IPS-NIHi7 (cell line): ENCODE data around the gene GHR.
"Not testable (repeated sequence)": the region's sequence is repeated elsewhere in the genome, so short reads cannot be mapped to it uniquely, and the experiment has no call there.

Experiments used
- DNase-seq: peaks from one replicate; pipeline ENCODE4 v3.0.0; 2012; ENCODE audit warnings: mixed read lengths; ENCODE audit errors: extremely low spot score

The GHR gene

DNA sequence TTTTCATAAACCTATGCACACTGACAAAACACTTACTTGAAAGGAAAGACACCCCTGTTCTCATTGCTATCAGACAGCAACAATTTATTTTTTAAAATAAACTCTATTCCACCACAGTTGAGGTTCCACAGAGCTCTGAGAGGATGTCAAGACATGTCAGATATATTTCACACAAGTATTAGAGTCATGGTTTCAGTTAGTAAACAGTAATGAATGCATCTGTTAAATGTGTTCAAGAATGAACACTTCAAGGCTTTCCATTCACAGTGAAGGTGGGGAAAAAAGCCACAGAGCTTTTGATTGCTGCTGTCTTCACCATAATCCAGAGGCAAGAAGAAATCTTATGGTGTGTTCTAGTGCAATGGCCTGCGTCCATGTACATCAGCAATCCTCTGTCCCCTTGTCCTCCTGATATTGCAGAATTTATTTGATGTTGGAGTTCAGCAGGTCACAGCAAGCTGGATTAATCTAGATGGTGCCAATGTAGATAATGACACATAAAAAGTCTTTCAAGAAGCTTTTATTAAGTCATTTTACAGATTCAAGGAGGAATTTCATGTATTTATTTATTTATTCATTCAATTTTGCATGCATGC, 146.8 kb downstream of the GHR start:
- DNase-seq = no peak

DNA sequence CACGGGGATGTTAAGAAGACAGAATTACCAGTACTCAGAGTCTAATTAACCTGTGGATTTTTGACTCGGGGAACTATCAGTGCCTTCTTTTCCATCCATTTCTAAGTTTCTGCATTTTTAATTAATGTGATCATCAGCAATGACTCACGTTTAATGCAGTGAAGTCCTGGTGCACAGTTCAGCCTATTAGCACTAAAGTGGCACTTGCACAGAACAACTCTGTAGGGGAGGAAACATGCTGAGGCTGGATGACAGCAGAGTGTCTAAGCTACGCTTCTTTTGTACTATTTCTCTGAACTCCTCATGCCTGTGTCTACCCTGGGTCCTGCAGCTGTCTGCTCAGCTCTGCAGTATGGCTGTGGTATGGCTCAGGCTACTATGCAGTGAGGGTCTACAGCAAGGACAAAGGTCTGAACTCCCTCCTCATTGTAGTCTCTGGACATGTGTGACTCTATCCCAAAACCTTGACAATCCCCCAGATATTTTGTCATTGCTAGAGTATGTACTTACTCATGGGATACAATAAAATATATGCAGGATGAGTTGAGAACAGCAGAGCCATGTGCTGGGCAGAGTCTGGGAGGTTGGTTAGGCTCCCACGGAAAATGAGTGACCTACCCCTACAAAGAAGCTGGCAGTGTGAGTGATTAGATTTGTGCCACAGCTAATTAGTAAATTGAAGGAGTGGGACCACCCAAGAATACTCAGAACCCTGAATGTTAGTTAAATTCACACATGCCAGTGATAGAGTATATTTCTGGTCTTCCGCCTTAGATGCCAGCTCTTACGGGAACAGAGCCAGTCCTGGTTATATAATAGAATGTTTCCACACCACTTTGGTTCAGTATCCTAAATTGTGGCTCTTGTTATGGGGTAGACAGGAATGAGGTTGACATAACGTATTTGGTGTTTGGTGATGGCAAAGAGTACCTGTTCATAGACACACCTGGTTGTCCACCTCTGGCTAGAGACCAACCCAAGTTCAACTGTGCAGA, 148.0 kb downstream of the GHR start:
- DNase-seq = no peak

DNA sequence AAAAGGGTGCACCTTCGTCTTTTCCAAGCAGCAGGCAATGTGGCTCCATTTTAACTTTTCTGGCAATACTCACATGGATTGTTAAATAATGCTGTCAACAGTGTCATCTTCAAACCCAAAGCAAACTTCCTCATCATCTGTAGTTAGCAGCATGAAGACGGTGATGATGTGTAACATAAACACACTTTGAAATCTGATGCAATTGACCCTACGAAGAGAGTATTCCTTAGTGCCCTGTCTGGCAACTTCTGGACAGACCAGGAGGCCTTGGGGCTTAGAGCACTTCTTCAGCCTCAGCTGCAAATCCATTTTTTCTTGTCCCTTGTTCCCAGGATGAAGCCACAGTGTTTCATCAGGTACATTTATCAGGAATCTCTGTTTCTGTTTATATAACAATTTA, 149.1 kb downstream of the GHR start:
- no peak for DNase-seq

DNA sequence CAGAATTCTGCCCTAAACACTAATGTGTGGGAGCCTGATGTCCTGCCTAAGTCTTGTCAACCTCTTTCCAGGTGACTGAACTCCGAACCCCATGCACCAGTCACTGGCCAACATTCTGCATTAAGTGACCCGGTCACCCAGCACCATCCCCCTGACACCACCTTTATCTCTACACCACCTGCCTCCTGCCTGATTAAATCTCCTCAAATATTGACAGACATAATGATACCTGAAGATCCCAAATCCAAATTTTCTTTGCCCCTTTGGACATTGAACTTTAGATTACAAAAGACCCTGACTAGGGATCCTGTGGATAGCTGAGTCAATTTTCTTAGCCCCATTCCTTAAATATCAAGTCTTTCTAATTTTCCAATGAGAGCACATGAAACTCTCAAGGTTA, 150.1 kb downstream of the GHR start:
- no peak for DNase-seq

DNA sequence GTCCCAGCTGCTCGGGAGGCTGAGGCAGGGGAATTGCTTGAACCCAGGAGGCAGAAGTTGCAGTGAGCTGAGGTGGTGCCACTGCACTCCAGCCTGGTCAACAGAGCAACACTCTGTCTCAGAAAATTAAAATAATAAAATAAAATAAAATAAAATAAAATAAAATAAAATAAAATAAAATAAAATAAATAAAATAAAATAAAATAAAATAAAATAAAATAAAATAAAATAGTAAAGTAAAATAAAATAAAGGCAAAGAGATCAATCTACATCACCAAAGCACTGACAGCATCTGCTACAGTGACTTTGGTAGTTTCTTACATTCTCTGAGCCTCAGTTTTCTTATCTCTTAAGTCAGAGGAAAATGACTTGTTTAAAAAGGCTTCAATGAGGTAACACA, 152.7 kb downstream of the GHR start:
- not testable (repeated sequence) for DNase-seq

DNA sequence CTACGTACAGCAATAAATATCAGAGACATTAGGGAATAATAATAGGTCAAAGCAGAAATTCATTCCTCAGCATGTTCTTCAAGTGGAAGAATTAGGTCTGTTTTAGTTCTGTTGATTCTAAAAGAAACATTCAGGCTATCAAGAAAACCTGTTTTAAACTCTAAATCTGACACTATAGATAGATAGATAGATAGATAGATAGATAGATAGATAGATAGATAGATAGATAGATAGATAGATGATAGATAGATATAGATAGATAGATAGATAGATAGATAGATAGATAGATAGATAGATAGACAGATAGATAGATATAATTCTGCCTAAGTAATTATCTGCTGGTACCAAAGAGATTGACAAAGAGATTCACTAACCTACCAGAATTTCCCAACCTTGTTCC, 155.7 kb downstream of the GHR start:
- DNase-seq = not testable (repeated sequence)

DNA sequence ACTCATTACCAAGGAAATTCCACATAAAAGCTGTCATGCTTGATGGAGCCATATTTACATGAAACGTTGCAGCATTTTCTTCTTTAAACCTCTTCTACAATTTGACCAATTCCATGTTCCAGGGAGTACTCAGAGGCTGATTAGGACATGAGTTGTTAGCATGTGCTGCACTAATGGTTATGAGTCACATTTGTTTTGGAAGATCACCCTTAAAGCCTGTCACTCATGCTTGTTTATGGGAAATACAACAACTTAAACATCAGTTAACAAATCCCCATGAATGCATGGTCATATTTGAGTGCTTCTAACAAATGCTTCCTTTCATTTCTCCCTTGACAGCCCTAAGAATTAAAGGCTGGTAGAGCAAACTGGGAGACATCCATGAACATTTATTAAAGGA, 156.1 kb downstream of the GHR start:
- no peak for DNase-seq

DNA sequence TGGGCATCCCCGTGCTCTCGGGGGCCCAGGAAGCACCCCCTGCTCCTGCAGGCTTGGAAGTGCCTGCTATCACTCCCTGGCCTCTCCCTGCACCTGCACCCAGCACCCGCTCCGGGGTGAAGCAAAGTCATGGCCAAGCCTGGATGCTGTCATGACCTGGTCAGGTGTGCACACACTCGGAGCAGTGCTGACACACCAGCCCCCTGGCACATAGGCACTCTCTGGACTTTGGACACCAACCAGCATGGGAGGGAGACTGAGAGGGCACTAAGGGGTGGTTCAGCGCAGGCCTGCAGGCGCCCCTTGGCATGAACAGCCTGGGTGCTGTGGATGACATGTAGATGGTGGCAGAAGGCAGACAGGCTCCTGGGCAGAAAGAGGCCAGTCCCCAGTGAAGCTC, 158.6 kb downstream of the GHR start:
- no peak for DNase-seq

DNA sequence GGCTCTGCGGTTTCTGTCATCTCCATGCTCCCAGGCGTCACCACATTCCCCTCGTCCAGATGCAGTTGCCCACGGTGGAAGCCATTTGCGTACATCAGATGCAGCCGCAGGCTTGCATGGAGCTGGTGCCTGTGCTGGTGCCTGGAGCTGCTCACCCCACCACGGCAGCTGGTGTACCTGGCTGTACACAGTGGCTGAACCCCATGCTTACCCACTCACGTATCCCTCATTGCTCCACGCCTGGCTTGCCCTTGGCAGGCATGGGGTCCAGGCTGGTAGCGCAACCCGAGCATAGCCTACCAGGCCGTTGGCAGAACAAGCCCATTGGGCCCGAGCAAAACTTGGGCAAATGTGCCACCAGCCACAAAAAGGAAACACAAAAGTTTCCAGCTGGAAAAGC, 159.5 kb downstream of the GHR start:
- DNase-seq = no peak

DNA sequence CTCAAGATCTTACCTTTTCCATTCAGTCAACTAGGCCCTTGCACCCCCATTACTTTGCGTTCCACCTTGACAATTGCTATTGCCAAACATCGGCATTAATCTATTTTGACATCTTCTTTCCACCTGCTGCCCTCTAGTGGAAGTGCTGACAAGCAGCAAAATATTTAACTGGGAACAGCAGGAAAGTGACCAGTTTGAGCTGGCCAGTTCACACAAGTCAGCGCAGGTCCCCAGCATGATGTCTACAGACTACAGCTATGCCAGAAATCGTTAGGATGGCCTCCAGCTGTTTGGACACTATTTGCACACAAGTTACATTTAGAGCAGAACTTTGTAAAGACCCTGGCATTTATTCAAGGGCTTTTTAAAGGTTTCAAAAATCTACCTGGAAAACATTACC, 160.1 kb downstream of the GHR start:
- peak; percentile 77 for DNase-seq

DNA sequence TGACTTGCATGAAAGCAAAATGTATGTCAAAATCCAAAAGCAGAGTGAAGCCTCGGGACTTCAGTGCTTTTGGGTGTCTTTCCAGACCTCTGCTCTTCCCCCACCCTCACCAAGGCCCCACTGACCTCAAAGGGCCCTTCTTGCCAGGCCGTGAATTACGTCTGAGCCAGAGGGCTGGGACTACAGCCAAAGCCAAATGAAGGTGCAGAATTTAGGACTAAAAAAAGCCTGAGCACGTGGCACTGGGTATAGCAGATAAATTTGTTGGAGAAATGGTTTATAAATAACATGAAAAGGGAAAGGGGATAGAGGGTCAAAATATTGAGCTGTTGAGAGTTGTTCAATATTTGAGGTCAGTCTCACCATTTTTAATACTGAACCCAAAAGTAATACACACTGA, 163.4 kb downstream of the GHR start:
- DNase-seq = no peak

DNA sequence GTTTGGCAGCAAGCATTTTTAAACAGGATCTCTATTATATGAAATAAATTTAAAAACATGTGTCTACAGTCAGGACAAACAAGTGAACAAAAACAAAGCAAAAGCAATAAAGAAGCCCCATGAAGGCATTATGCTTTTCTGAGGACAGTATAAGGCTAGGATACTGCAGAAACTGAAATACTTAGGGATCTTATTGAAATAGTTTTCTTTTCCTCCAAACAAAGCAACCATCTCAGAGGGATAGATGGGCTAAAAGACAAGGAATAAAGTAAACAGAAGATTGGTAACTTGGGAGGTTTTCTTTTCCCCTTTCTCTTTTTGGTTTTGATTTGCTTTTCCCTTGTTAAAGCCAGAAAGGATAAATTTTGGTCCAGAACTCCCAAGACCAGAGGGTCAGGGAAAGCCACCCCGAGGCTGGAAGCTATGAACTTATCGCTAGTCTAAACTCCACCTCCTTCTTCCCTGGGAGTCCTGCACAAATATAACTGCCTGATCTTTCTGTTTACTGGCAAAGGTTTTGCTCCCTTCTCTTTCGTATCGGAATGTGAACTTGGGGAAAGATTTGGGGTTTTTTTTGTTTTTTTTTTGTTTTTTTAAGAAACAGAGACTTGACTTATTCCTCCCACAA, 164.0 kb downstream of the GHR start:
- DNase-seq = no peak

DNA sequence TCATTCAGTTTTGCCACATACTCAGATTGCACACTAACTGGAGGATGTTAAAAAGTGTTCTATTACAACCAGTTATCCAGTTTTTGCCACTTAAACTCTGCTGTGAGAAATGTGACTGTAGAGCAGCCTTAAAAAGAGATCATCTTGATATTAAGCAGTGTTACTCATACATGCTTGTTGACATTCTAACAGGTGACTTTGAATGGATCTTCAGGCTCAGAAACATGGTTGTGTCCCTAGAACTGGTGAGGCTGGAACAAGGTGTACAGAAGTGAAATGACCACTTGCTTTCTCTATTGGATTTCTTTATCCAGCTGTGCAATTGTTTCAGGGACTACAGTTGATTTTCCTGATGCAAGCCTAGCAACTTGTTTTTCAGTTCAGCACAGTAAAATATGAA, 167.3 kb downstream of the GHR start:
- no peak for DNase-seq

DNA sequence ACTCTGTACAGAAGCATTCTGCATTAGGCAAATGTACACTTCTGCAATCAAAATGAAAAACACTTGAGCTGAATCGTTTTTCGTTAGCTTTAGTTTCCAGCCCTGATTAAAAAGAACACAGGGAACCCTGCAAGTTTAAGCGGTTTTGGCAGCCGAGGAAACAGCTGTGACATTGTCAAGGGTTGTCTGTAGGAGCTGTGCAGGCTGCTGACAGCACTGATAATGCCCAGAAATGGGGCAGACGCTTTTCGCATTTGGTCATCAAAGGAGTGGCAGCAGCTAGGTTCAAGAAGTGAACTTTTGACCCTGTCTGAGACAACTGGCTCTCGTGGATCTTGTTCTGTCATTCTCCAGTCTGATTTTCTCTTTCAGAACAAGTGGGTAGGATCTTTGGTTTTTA, 167.8 kb downstream of the GHR start:
- no peak for DNase-seq

DNA sequence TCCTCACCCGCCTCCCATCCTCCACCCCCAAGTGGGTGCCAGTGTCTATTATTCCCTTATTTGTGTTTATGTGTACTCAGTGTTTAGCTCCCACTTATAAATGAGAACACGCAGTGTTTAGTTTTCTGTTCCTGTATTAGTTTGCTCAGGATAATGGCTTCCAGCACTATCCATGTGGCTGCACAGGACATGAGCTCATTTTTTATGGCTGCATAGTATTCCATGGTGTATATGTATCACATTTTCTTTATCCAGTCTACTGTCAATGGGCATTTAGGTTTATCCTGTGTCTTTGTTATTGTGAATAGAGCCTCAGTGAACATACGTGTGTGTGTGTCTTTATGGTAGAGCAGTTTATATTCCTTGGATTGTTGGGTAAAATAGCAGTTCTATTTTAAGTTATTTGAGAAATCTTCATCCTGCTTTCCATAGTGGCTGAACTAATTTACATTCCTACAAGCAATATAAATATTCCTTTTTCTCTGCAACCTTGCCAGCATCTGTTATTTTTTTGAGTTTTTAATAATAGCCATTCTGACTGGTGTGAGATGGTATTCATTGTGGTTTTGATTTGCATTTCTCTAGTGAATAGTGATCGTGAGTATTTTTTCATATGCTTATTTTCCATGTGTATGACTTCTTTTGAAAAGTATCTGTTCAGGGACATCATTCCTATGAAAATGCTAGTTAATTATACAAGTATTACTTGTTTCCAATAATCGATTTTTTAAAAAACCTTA, 169.3 kb downstream of the GHR start:
- DNase-seq = no peak

DNA sequence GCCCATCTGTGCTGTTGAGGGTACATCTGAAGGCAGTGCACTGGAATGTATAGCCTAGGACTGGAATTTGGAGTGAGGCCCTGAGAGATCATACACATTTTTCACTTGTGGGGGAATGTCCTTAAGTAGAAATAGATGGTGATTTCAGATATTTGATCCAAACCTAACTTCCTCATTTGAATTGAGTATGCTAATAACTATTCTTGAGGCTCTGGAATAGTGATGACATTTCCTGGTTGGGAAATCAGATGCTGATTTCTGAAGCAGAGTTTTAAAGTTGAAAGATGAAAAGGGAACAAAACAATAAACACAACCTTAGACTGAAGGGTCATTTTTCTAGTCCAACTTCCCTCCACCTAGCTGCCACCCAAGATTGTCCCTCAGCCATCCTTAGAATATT, 170.4 kb downstream of the GHR start:
- DNase-seq = no peak

DNA sequence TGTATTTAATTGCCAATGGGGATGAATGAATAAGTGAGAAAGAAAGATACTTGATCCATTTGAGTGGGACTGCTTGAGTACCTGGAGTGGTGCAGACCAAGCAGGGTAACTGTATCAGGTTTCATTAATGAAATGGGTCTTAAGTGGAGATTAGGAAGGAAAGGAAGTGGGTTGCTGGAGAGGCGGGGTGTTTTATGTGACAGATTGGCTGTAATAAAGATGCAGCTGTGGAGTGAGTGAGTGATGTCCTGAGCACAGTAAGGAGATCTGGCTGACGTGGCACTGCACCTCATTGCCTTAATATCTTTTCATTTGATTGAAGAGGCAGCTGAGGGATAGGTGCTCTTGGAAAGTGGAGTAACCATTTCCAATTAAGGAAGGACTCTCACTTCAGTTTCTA, 172.4 kb downstream of the GHR start:
- no peak for DNase-seq

DNA sequence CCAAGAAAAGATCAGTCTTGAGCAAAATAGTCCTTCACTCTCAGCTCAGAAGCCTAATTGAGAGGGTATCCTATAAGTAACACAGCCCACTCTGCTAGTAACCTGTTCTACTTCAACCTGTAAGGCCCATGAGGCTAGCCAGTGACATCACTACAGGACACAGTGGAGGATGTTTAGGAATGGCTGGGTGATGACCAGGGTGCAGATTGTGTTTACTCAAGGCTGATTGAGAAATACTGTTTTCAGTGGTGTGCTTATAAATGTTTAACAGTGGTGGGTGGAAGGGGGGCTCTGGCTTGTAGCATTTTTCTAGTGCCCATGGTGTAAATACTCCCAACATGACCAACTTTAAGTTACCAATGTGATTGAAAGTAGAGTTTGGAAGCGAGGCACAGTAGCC, 173.6 kb downstream of the GHR start:
- no peak for DNase-seq

DNA sequence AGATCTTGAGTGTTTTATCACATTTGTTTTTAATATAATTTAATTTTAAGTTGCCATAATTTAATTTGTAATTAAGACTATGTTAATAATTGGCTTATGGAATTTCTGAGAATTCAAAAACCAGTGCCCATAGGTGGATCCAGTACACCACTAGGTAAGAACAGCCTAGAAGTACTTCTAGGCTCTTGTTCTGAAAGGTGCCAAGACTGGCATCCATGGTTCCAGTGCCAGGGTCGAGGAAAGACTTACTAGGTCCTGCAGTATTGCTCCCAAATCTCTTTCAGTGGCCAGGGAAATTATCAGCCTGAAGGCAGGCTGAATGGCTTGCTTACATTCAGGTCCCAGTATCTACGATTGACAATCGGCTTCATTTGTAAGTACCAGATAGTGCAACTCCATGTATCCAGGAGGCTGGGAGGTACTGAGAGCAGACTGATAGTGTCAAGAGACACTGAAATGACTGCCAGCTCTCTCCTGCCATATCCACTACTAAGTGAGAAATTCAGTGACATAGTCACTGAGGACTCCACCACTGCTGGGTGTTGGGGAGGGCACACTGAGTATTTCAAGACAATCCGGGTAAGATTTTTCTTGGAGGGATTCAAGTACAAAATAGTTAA, 174.2 kb downstream of the GHR start:
- DNase-seq = no peak

DNA sequence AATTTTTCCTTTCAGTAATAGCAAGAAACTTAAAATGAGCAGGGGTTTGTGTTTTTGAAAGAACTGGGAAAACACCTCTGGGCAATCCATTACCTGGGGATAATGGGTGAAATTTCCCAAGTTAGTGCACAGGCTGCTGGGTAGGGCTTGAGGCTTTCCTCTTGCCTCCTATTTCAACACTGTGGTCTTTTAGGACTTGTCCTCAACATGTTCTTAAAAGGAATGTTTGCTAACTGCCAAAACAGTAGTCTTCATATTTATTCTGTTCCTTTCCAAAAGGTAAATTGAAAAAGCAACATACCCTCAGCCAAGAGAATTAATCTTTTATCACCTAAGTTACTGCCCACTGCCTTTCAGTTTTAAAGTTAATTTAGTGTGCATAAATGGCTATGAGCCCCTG, 175.1 kb downstream of the GHR start:
- no peak for DNase-seq

DNA sequence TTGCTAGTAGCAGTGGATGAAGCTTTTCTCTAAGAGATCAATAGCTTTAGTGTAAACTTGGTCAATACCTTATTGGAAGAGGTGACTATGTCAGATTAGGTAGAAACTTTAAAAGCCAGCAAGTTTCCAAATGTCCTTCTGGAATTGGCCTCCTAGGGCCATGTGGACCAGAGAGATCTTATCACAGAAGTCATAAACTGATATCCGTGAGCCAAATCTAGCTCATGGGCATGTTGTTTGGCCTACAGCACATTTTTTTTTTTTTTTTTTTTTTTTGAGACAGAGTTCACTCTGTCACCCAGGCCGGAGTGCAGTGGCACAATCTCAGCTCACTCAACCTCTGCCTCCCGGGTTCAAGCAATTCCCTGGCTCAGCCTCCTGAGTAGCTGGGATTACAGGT, 175.9 kb downstream of the GHR start:
- DNase-seq = no peak

DNA sequence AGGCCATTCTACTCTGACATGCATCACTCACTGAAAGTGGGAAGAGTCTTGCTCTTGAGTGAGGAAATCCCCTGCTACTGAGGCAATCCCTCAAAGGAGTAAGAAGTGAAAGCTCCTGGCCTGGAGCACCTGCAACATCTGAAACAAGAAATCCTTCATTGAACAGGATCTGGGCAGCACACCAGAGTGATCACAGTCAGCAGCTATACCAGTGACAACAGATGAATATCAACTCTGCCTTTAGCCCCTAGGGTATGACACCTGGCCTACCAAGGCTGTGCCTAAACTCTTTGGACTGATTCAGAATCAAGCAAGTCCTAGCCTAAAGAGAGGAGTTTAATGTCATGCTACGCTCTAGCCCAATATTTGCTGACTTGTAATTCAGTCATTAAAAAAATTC, 177.2 kb downstream of the GHR start:
- DNase-seq = no peak
